HepG2 (cell line): ENCODE data around the gene PLXNB2. TPM values are rescaled to one million over a fixed set of nuclear protein-coding genes. Genes with fewer than 3 reads are reported as not detected.

Source experiments
- CCDC6 ChIP-seq: sonication (generic); formaldehyde crosslinking; IDR thresholded peaks from 2 replicates; pipeline ENCODE4 v1.8.1; 2022; ENCODE audit warnings: mild to moderate bottlenecking, missing genetic modification reagents, moderate library complexity
- FOXM1 ChIP-seq: sonication (generic); formaldehyde crosslinking; IDR thresholded peaks from 2 replicates; pipeline ENCODE4 v1.5.0; 2020; ENCODE audit warnings: missing genetic modification reagents
- FUBP1 ChIP-seq: sonication (generic); formaldehyde crosslinking; IDR thresholded peaks from 2 replicates; pipeline ENCODE4 v1.5.1; 2020; ENCODE audit warnings: missing genetic modification reagents, mild to moderate bottlenecking, borderline replicate concordance
- HOXA3 ChIP-seq: sonication (generic); formaldehyde crosslinking; IDR thresholded peaks from 2 replicates; pipeline ENCODE4 v1.5.0; 2020; ENCODE audit warnings: missing genetic modification reagents
- KAT2B ChIP-seq: fragments of 150-350 bp; IDR thresholded peaks from 2 replicates; pipeline ENCODE4 v1.6.1; 2014; ENCODE audit warnings: low read depth, low read length, borderline replicate concordance
- MTF1 ChIP-seq: sonication (generic); formaldehyde crosslinking; IDR thresholded peaks from 2 replicates; pipeline ENCODE4 v1.5.0; 2020; ENCODE audit warnings: missing genetic modification reagents
- POLR2A ChIP-seq, 2 experiments: IDR thresholded peaks; 2 replicates each; pipeline ENCODE4 v1.6.1; 2011; ENCODE audit warnings: low read depth in 2 of 2, low read length in 2 of 2, mild to moderate bottlenecking in 1 of 2, moderate library complexity in 1 of 2; ENCODE audit not compliant: insufficient read depth in 1 of 2
- TAF15 ChIP-seq: fragments of 200-400 bp; formaldehyde crosslinking; IDR thresholded peaks from one replicate; pipeline ENCODE4 v1.6.1; 2018; ENCODE audit warnings: mild to moderate bottlenecking, low read depth, low read length; ENCODE audit not compliant: poor library complexity, severe bottlenecking
- ZBTB46 ChIP-seq: sonication (generic); formaldehyde crosslinking; IDR thresholded peaks from 2 replicates; pipeline ENCODE4 v1.4.0; 2020; ENCODE audit warnings: mild to moderate bottlenecking, missing genetic modification reagents, borderline replicate concordance
- ZFP62 ChIP-seq: sonication (generic); formaldehyde crosslinking; IDR thresholded peaks from 2 replicates; pipeline ENCODE4 v1.4.0; 2020; ENCODE audit warnings: missing genetic modification reagents
- ZNF121 ChIP-seq: sonication (generic); formaldehyde crosslinking; IDR thresholded peaks from 2 replicates; pipeline ENCODE4 v1.5.0; 2020; ENCODE audit warnings: mild to moderate bottlenecking, missing genetic modification reagents
- ZNF234 ChIP-seq: sonication (generic); formaldehyde crosslinking; conservative IDR thresholded peaks from 2 replicates; pipeline ENCODE4 v1.5.1; 2020; ENCODE audit warnings: mild to moderate bottlenecking, missing genetic modification reagents
- ZNF317 ChIP-seq: sonication (generic); formaldehyde crosslinking; IDR thresholded peaks from 2 replicates; pipeline ENCODE4 v1.5.0; 2020; ENCODE audit warnings: mild to moderate bottlenecking, missing genetic modification reagents
- ZNF547 ChIP-seq: sonication (generic); formaldehyde crosslinking; IDR thresholded peaks from 2 replicates; pipeline ENCODE4 v1.5.1; 2020; ENCODE audit warnings: mild to moderate bottlenecking, missing genetic modification reagents
- ZNF687 ChIP-seq: sonication (generic); formaldehyde crosslinking; IDR thresholded peaks from 2 replicates; pipeline ENCODE4 v1.5.1; 2020; ENCODE audit warnings: mild to moderate bottlenecking, missing genetic modification reagents, moderate library complexity
- polyA plus RNA-seq, 8 experiments: library from polyadenylated mRNA; depleted of rRNA in 3 of 8; stranded (reverse) in 7 of 8; unstranded in 1 of 8; fragments of >200 nt; fragmentation: Illumina TruSeq in 4 of 8; extraction: Trizol in 4 of 8; gene quantifications; 2 replicates each; pipeline versions ENCODE4 v1.2.1 to v1.2.3, GENCODE V29; 2011 to 2016; ENCODE audit warnings: low read depth in 4 of 8, missing spikeins in 1 of 8, mixed read lengths in 1 of 8; ENCODE audit not compliant: insufficient read depth in 1 of 8
- total RNA-seq, 5 experiments: library from RNA; depleted of rRNA; stranded (reverse); fragments of >200 nt; fragmentation: Illumina TruSeq; extraction: Trizol; gene quantifications; 2 replicates each; pipeline ENCODE4 v1.2.3, GENCODE V29; 2016; ENCODE audit warnings: low read depth in 1 of 5
- TF ChIP-seq, protein P1 (sequence below): sonication (generic); formaldehyde crosslinking; IDR thresholded peaks from 2 replicates; pipeline ENCODE4 v1.5.1; 2020; ENCODE audit warnings: mild to moderate bottlenecking, moderate library complexity, missing genetic modification reagents
- TF ChIP-seq, protein P2 (sequence below): sonication (generic); formaldehyde crosslinking; IDR thresholded peaks from 2 replicates; pipeline ENCODE4 v1.4.0; 2020; ENCODE audit warnings: missing genetic modification reagents

The PLXNB2 gene
- total and polyA plus RNA-seq, 2 of the 13 experiments (the other 11 are each of a cell fraction or from before 2014, with no cell fraction given), result 32.6 to 68.9 TPM

GRCh38 chr22:50293441-50294318 is 13.8 kb downstream of the PLXNB2 start (continued):
- TF ChIP-seq, protein P1, sequence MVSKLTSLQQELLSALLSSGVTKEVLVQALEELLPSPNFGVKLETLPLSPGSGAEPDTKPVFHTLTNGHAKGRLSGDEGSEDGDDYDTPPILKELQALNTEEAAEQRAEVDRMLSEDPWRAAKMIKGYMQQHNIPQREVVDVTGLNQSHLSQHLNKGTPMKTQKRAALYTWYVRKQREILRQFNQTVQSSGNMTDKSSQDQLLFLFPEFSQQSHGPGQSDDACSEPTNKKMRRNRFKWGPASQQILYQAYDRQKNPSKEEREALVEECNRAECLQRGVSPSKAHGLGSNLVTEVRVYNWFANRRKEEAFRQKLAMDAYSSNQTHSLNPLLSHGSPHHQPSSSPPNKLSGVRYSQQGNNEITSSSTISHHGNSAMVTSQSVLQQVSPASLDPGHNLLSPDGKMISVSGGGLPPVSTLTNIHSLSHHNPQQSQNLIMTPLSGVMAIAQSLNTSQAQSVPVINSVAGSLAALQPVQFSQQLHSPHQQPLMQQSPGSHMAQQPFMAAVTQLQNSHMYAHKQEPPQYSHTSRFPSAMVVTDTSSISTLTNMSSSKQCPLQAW (CRISPR knock-in tag), result peak; percentile 90
- peak; percentile 46; the same call in 1 of the 2 replicates for TF ChIP-seq ZBTB46
- peak; percentile 87 for TF ChIP-seq HOXA3
- peak; percentile 61 for TF ChIP-seq ZNF121 (CRISPR knock-in tag)
- TF ChIP-seq ZNF687 (CRISPR knock-in tag), result peak; percentile 99
- no peak for TF ChIP-seq FOXM1
- TF ChIP-seq MTF1 (CRISPR knock-in tag), result no peak
- TF ChIP-seq ZNF547 (CRISPR knock-in tag), result peak; percentile 38; the same call in 1 of the 2 replicates
- no peak; the same call in 1 of the 2 replicates for TF ChIP-seq FUBP1 (CRISPR knock-in tag)
- no peak for TF ChIP-seq ZNF234 (CRISPR knock-in tag)
- TF ChIP-seq, protein P2, sequence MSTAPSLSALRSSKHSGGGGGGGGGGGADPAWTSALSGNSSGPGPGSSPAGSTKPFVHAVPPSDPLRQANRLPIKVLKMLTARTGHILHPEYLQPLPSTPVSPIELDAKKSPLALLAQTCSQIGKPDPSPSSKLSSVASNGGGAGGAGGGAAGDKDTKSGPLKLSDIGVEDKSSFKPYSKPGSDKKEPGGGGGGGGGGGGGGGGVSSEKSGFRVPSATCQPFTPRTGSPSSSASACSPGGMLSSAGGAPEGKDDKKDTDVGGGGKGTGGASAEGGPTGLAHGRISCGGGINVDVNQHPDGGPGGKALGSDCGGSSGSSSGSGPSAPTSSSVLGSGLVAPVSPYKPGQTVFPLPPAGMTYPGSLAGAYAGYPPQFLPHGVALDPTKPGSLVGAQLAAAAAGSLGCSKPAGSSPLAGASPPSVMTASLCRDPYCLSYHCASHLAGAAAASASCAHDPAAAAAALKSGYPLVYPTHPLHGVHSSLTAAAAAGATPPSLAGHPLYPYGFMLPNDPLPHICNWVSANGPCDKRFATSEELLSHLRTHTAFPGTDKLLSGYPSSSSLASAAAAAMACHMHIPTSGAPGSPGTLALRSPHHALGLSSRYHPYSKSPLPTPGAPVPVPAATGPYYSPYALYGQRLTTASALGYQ (CRISPR knock-in tag), result no peak
- TF ChIP-seq ZNF317, result 0 out of 2 replicates have a peak, but pooled peaks have one; percentile 36
- peak; percentile 48 for TF ChIP-seq TAF15
- no peak for TF ChIP-seq KAT2B
- no peak for TF ChIP-seq CCDC6
- TF ChIP-seq POLR2A (IDR thresholded peaks at IDR 0.05; ENCODE audit: insufficient read depth in 1 of 2, low read depth in 2 of 2, low read length in 2 of 2), result peak; percentile 72 to 76
- no peak for TF ChIP-seq ZFP62 (CRISPR knock-in tag)
